ENCODE data around the gene RSU1. TPM values are rescaled to one million over a fixed set of nuclear protein-coding genes. Genes with fewer than 3 reads are reported as not detected.

Gene RSU1
- total RNA-seq: 58.8 TPM
- long read RNA-seq, transcript RSU1-201 (9 exons, 3,834 nt): major isoform, 90 of 117 reads
- long read RNA-seq, transcript RSU1-205 (8 exons, 3,639 nt): minor isoform, 12 of 117 reads
- long read RNA-seq, partial matches to known transcripts: 5 of 117 reads
- long read RNA-seq, other reads (novel, unspliced or antisense): 7 of 117 reads

DNA sequence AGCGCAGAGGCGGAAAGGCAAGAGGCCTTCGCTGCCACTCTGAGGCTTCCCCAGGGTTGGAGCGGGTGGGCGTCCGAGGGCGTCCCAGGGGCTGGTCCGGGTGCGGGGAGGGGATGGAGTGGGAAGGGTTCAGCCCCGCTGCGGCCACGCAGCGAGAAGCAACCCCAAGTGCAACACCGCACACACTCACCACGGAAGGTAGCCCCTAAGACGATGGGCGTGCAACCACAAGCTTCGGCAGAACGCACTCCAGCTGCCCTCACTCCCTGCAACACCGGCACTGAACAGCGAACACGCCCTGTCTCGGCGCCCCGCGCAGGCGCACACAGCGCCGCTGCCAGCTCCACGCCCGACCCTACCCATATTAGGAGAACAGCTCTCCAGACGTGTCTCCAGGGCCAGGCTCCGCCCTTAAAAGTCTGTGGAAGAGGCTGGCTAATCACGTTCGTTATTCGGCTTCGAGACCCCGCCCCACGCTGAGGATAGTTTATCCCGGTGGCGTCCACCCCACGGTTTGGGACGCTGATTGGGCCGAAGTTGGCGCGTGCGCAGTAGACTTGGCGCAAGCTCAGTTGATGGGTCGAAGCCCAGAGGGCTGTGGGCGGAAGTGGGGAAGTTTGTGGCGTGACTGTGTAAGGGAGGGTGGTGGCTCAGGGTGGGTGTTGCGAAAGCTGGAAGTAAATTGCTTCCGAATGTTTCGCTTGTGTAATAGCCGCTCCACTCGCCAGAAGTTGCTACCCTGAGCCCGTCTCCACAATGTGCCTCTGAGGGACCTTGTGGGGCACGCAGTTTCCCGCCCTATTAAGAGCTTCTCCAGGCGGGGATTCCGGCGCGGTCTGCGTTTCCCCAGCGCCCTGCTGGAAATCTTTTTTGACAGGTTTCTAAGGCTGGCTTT lies at the start of gene RSU1:
Gene RSU1 (minus strand): TSS at position 300 of the 895 bp plus-strand sequence. CDS start 343 bp downstream, outside the sequence.
- intact Hi-C loops (cut with micrococcal nuclease): no loop called here
- peak; percentile 98 for ATAC-seq
- DNase-seq: peak; percentile 100

DNA sequence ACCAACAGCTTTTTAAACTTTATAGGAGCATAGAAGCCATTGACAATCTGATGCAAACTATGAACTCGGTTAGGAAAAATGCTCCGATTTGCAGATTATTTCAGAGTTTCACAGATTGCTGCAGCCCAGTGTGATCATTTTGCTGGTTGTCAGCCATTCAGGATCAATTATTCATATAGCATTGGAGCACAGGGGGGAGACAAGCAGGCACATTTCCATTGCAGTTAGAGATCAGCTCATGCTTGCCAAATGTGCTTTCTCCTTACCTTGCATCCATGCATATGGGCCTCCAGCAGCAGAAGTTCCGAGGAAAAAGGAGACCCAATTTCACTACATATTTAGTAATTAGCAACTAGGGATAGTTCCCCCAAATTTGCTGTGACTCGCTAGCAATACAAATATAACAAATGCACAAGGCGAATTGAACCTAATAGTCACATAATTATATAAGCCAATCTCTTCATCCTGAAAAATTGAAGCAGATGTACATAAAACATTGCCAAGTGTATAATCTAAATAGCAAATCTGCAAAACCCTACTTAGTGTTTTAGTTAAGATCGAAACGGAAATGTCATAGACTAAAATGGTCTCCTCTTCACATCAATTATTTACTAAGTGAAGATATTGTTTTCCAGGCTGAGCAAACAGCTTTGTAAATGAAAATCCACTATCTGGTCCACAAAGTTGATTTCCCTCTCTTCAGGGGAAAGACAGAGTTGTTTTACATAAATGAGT lies 49.5 kb upstream of the RSU1 start:
- DNase-seq (no peak), ATAC-seq (no peak)
- intact Hi-C loops (cut with micrococcal nuclease): no loop called here

DNA sequence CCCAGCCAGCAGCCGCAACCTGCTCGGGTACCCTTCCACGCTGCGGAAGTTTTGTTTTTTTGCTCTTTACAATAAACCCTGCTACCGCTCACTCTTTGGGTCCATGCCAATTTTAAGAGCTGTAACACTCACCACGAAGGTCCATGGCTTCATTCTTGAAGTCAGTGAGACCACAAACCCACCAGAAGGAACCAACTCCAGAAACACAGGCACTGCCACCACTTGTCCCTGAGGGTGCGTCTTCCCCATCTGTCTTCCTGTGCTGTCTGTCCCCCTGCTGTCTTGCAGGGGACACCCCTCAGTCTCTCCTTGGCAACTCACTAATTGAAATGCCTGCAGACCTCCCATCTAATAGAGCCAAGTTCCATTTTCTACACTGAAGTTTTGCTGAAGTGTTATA lies 48.5 kb upstream of the RSU1 start:
- intact Hi-C loops (cut with micrococcal nuclease): no loop called here
- ATAC-seq (no peak), DNase-seq (no peak)

DNA sequence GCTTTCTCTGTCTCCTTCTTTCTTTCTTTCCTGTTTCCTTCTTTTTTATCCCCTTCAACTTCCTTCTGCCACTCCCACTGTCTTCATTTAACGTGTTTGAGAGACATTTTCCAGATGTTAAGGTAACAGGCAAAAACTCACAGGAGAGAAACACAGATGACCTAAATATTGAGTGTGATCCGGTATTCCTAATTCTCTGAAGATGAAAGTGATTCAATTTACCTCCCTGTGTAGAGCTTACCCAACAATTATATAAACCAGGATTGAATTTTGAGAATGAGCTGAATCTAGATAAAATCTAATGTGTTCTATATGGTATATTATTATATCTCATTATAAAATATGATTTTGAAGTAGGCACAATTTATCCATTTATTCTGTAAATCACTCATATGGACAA lies 46.5 kb upstream of the RSU1 start:
- no peak for DNase-seq
- ATAC-seq: no peak
- intact Hi-C loops (cut with micrococcal nuclease): no loop called here

DNA sequence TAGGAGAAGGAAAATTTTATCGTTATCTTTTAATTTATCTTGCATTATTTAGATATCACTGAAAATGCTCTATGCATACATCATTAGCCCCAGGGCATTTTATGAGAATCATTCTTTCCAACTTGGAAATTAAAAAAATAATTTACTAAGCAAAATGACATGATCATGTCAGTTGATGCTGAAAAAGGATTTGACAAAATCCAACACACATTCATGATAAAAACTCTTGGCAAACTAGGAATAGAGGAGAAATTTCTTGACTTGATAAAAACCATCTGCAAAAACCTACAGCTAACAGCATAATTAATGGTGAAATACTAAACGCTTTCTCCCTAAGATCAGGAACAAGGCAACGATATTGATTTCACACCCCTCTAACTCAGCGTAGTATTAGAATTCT lies 40.2 kb upstream of the RSU1 start:
- DNase-seq (no peak), ATAC-seq (no peak)
- intact Hi-C loops (cut with micrococcal nuclease): no loop called here

DNA sequence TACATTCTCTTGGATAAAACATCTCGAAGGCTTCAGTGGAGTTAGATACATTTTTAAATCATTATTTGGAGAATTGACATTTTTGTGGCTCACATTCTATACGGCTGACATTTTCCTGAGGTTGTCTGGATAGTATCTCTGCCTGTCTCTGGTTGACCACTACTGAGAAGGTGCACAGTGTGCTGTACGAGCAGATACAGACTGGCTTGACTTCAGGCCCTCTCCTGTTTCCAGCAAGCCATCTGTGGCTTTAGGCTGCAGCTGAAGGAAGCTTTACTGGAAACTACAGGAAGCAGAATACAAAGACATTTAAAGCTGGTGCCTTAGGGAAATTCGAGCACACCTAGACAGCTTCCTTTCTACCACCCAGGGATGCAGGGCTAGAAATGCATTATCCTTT lies 39.3 kb upstream of the RSU1 start:
- ATAC-seq: peak; percentile 21
- intact Hi-C loops (cut with micrococcal nuclease): no loop called here
- no peak for DNase-seq

DNA sequence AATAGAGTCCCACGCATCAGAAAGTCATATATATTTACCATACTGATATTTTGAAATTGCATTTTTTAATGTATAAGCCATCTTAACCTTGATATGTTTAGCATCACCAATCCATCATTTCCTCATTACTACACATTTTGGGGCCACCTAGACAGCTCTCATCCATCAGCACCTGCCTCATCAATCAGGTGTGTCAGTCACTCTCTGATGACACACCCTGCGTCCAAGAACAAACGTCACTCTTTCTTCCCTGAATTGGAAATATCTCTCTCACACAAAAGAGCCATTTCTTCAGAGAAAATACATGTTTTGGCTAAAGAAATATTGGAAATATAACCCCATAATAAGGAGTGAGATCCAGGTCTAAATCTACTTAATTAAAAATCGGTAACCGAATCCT lies 38.9 kb upstream of the RSU1 start:
- no peak for DNase-seq
- intact Hi-C loops (cut with micrococcal nuclease): no loop called here
- ATAC-seq: no peak

DNA sequence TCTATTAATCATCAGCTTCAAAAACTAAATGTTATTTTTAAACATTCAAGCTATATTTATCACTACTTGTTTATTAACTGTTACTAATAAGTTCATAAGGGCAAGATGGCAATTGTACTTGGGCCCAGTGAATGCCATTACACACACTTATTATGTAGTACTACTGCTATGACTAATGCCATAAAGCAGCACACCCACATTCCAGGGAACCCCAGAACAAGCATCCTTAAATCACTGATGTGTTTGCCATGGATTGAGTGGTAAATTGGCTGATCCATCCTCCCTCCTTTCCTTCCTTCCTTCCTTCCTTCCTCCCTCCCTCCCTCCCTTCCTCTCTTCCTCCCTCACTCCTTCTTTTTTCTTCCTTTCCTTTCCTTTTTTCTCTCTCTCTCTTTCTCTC lies 37.4 kb upstream of the RSU1 start:
- no peak for ATAC-seq
- intact Hi-C loops (cut with micrococcal nuclease): no loop called here
- no peak for DNase-seq

DNA sequence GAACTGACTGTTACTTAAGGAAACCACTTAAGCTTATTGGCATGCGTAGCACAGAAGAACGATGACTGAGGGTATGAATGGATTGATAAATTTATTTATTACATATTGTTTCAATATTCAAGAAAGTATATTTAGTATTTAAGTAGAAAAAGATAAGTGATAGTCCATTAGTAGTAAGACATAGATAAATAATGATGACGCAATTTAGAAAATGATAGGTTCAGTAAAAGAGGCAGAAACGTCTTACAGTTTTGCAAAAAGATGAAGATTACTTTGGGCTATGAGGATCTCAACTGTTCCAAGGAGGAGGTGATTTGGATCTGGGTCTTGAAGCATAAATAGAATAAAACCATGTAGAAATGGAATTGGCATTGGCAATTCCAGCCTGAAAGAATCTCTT lies 36.6 kb upstream of the RSU1 start:
- intact Hi-C loops (cut with micrococcal nuclease): no loop called here
- DNase-seq (no peak), ATAC-seq (no peak)

DNA sequence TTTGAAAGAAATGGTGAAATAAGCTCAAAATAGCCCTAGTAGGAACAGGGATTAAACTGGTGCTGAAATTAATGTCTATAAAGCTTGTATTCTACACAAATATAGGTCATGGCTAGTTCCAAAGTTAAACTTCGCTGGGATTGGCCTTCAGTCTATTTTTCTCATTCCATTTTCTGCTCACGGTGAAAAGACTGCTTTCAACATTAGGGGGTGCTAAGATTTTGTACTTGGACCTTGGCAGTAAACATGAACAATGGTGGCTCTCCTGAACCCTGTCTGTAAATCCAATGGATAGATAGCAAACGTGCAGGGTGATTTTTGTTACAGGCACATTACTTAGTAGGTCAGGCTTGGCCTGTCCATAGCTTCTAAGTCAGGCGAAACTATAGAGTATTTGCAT lies 36.0 kb upstream of the RSU1 start:
- intact Hi-C loops (cut with micrococcal nuclease): no loop called here
- ATAC-seq: no peak
- no peak for DNase-seq

DNA sequence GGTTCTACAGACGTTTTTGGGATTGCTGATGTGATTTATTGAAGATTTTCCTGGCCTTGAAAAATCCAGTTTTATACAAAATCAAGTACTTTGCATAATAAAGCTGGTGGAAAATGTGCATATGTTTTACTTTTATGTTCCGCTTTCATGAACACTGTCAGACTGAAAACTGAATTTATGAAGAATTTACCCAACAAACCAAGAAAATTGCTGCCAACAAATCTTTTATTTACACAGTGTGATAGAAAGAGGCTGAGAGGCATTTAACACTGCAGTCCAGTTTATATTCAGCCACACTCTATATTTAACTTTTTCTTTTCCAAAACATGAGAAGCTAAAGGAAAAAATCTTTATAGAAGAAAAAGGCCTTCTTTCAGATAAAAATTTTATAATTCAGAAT lies 35.4 kb upstream of the RSU1 start:
- no peak for DNase-seq
- intact Hi-C loops (cut with micrococcal nuclease): no loop called here
- ATAC-seq: no peak

DNA sequence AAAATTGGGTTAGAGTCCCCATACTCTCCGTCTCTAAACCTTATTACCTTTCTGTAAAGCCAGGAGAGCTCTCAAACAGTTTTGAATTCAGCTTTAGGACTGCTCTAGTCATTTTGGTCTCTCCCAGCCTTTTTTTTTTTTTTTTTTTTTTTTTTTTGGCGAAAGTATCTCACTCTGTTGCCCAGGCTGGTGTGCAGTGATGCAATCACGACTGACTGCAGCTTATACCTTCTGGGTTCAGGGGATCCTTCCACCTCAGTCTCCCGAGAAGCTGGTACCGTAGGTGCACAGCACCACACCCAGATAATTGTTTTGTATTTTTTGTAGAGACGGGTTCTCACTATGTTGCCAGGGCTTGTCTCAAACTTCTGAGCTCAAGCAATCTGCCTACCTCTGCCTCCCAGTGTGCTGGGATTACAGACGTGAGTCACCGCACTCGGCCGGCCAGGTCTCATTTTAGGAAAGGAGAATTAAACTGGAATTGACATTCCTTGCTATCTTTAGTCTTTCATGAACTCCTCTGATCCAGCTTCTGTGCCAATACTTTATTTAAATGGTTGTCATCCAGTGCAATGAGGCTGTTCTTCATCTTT lies 31.4 kb upstream of the RSU1 start:
- DNase-seq (no peak), ATAC-seq (no peak)
- intact Hi-C loops (cut with micrococcal nuclease): no loop called here

DNA sequence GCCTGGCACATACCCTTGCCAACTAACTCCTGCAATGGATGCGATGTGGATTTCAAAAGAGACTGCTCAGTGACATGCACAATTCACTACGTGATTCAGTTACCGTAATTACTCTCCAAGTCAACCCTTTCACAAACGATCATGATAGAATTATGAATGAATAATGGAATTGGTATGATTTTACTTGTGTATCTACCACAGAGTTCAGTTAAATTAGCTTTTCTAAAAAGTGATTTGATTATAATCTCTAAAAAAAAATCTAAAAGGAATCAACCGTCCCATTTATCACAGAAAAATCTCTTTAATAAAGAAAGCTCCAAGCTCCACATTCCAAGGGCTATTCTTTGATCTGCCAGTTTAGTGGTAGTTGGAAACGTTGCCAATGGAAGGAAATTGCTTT lies 30.4 kb upstream of the RSU1 start:
- DNase-seq (no peak), ATAC-seq (no peak)
- intact Hi-C loops (cut with micrococcal nuclease): no loop called here

DNA sequence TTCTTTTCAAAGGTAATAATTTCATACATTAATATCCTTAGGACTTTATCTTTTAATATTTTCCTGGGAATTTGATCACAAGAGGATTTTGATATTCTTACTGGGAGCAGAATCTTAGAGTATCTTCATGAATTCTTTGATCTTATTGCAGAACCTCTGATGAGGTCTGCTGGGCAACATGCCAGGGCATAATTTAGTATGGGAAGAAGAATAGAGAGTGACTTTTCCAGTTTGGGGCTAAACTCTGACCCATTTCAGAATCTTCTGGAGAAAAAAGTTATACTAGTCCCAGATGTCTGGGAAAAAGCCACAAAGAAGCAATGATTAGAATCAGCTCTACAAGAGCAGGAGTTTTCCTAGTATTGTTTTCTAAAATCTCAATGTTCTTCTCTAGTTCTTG lies 28.0 kb upstream of the RSU1 start:
- no peak for ATAC-seq

DNA sequence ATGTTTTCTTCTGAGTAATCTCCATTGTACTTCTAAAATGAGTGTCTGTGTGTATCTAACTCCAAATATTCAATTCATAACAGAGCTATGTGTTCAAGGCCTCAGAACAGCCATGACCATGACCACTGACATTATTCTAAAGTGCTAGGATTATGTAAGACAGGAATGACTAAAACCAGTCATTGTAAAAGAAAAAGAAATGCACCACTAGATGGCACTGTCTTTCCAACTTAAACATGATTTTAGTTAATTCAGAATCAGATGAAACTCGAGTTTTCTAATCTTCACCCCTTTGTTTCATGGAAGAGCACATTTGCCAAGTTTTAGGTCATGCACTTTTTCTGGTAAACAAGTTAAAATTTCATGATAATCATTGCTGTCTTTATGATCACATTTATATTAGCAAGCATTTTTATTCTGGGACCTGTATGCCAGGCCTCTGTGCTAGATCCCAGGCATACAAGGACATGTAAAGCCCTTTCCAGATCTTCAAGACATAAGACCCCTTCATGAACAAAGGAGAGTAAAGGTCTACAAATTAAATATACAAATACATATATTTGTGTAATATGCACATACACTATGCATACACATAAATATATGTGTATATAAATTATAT lies 26.1 kb upstream of the RSU1 start:
- intact Hi-C loops (cut with micrococcal nuclease): loop anchor here (5.0 kb wide), 1 partner anchor 414 kb away; no protein-coding TSS in a partner anchor
- peak; percentile 64 for ATAC-seq

More for the DNA sequence above, 28.0 kb upstream of the RSU1 start:
- intact Hi-C loops (cut with micrococcal nuclease): no loop called here
- DNase-seq: no peak

DNA sequence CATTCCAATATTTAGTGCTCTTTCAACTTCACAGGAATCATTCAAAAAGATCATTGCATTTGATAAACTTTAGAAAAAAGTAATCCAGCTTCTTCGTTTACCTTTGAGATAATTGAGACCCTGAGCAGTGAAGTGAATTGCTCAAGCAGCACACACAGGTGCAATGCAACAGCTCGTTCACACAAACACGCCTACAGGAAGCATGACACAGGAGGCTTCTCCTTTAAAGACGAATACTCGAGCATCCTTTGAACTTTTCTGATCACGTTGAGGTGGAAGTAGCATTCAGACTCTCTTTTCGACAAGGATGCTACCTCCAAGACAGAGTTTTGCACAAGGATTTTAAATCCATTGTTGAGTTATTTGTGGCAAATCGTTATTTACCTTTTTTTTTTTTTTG lies 18.0 kb upstream of the RSU1 start:
- intact Hi-C loops (cut with micrococcal nuclease): no loop called here
- DNase-seq: no peak
- ATAC-seq: no peak

More for the DNA sequence above, 26.1 kb upstream of the RSU1 start:
- DNase-seq: no peak

DNA sequence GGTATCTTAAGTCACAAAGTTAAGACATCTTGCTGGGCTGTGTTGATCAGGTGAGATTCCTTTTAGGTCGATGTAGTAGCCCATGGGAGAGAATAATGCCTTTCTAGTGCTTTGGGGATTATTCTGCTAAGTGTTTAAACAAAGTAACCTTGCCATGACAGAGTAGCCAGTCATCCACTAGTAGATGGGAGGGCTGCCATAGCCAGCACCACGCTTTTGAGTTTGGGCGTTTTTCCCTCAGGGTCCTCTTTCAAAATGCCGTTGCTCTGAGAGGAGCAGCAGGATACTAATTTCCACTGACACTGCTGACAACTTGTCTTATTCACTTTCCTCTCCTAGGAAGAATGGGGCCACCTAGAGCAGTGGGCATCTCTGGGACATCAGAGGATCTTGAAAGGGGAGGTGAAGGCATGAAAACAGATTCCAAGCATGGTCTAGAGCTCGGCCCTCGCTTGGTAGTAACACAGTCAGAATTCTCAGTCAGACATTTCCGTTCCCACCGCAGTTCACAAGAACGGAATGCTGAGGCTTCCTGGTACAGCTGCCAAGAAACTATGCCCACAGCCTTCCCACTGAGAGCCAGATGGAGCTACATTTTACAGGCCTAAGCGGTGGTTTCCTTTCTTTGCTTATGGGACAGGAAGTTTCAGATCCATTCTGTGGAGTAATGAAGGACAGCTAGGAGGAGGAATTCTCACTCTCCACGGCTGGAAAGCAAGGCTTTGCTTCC lies 15.3 kb upstream of the RSU1 start:
- peak; percentile 37 for ATAC-seq
- intact Hi-C loops (cut with micrococcal nuclease): no loop called here
- DNase-seq: no peak

DNA sequence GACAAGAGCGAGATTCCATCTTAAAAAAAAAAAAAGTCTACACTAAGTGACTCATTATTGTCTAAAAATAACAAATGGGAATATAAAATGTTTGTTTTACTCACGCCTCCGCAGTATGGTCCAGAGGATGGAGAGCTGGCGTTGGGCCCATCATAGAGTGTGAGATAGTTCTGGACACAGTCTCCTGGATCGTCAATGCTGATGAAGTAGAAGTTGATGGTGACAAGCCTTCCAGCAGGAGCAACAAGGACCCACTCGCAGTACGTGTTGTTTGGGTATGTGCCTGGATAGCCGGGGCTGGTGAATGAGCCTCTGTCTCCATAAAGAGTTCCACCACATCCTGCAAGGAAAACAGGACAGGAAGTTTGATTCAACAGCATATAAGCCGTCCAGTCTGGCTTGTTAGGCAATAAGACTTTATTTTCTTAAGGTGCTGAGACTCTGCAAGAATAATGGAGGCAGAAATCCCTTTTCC lies 11.5 kb upstream of the RSU1 start:
- intact Hi-C loops (cut with micrococcal nuclease): no loop called here
- peak; percentile 64 for ATAC-seq
- peak; percentile 38 for DNase-seq
